GM20000 (cell line): ENCODE data around the gene PIK3R6.
"Not testable (repeated sequence)": the region's sequence is repeated elsewhere in the genome, so short reads cannot be mapped to it uniquely, and the experiment has no call there.

Experiments
- DNase-seq: peaks from one replicate; pipeline ENCODE4 v3.0.0; 2012; ENCODE audit warnings: low spot score
- CTCF ChIP-seq: IDR thresholded peaks from 2 replicates; pipeline ENCODE4 v1.5.1; 2012; ENCODE audit warnings: mild to moderate bottlenecking, control low read depth; ENCODE audit errors: extremely low read depth, missing control alignments

The PIK3R6 gene

GRCh38 chr17:8862213-8863056 is 5.0 kb downstream of the PIK3R6 start:
- no peak for TF ChIP-seq CTCF
- DNase-seq: no peak

- no peak for TF ChIP-seq CTCF
- DNase-seq: no peak
Observed at GRCh38 chr17:8861495-8862181, 5.8 kb downstream of the PIK3R6 start.

GRCh38 chr17:8859804-8860430 is 7.6 kb downstream of the PIK3R6 start:
- no peak for DNase-seq
- no peak for TF ChIP-seq CTCF

- TF ChIP-seq CTCF: no peak
- DNase-seq: no peak
Observed at GRCh38 chr17:8859027-8859803, 8.3 kb downstream of the PIK3R6 start.

GRCh38 chr17:8857919-8858318 is 9.6 kb downstream of the PIK3R6 start:
- TF ChIP-seq CTCF: no peak
- peak; percentile 48 for DNase-seq

GRCh38 chr17:8856869-8857575 is 10.5 kb downstream of the PIK3R6 start:
- no peak for TF ChIP-seq CTCF
- DNase-seq: no peak

- not testable (repeated sequence) for DNase-seq
Observed at GRCh38 chr17:8856205-8856603, 11.3 kb downstream of the PIK3R6 start.
